CD4-positive, alpha-beta T cell treated with Interleukin-4 for 4 hours (primary cell): ENCODE results near the gene KCNJ3.
"Not testable (repeated sequence)": the region's sequence is repeated elsewhere in the genome, so short reads cannot be mapped to it uniquely, and the experiment has no call there.

Experiments used
- DNase-seq: peaks from one replicate; pipeline ENCODE4 v3.0.0-alpha.2; 2020

Gene KCNJ3

DNA sequence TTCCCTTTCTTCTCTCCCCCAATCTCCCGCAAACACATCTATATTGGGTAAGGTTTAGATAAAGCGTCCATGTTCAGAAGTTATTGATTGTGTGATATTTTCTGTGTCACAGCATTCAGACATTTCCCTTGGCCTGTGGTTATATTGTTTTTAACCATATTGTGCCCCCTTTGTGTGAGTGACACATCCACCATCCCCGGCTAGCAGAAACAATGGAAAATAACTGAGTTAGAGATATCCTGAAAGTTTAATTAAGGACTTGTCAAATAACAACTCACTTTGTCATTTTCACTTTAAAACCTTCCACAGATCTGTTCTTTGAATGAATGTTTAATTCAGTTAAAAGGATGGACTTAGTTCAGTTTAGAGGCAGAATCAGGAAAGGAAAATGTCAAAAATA is 151.0 kb downstream of the KCNJ3 start:
- no peak for DNase-seq

DNA sequence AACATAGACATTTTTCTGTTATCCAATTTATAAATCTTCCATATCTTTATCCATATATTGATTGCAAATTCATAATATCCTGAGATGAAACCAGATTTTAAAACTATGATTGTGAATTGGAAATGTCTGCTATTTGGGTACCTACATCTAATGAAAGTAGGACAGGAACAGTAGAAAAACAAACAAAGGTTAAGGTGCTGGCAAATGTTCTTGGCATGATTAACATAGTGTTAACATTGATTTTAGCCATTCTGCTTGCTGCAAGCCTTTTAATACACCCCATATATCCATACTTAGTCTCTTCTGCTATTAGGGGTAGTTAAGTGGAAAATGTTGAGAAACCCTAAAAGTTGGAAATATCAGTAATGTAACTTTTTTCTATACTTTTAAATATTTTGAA is 152.0 kb downstream of the KCNJ3 start:
- no peak for DNase-seq

DNA sequence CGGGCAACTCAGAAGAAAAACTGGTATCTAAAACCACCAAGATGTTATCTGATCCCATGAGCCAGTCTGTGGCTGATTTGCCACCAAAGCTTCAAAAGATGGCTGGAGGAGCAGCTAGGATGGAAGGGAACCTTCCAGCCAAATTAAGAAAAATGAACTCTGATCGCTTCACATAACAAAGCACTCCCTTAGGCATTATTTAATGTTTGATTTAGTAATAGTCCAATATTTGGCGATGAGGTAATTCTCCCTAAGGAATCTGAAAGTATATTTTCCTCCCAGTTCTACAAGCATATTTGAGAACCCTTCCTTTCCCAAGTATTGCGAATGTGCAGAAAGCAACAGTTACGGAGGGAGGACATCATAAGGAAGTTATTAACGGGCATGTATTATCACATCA is 156.6 kb downstream of the KCNJ3 start:
- no peak for DNase-seq

DNA sequence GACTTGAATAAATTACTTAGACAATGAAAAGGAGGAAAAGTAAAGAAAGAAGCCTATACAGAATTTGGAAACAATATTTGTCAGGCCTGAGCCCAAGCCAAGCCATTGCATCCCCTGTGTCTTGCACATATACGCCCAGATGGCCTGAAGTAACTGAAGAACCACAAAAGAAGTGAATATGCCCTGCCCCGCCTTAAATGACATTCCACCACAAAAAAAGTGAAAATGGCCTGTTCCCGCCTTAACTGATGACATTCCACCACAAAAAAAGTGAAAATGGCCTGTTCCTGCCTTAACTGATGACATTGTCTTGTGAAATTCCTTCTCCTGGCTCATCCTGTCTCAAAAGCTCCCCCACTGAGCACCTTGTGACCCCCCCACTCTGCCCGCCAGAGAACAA is 168.7 kb downstream of the KCNJ3 start:
- DNase-seq, result not testable (repeated sequence)

DNA sequence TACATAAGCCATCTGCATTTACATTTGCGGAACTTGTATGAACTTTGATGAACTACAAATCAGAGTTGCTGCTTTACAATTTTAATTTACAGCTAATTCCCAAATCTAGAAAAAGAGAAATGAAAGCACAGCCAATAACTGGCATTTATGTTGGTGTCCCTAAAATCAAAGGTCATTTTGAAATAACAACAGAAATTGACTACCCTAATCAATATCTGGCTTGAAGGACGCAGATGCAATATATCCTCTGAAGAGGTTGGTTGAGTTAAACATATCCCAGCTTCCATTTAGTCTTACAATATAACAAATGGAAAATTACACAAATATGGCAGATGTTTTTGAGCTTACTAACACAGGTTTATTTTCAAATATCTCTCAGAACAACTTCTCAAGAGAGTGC is 177.5 kb downstream of the KCNJ3 start:
- DNase-seq, result no peak

DNA sequence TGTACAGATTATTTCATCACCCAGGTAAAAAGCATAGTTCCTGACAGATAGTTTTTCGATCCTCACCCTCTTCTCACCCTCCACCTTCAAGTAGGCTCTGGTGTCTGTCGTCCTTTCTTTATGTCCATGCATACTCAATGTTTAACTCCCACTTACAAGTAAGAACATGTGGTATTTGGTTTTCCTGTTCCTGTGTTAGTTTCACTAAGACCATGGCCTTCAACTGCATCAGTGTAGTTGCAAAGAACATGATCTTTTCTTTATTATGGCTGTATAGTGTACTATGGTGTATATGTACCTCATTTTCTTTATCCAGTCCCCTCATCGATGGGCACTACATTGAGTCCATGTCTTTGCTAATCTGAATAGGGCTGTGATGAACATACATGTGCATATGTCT is 184.2 kb downstream of the KCNJ3 start:
- DNase-seq, result no peak

DNA sequence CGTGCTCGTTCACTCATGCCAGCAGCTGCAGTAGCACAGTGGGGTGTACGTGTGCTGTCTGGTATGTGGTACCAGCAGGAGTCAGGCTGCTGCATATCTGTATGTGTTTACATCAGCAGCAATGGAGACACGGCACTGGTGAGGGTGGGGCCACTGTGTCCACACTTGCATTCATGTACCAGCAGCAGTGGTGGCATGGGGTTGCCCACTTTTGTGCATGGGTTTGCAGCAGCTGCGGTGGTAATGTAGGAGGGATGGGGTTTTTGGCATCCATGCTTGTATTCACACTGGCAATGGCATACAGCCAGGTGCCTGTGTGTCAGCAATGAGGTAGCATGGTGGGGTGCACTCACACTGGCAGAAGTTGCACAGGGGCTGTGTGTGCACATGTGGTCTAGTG is 187.8 kb downstream of the KCNJ3 start:
- DNase-seq, result no peak

DNA sequence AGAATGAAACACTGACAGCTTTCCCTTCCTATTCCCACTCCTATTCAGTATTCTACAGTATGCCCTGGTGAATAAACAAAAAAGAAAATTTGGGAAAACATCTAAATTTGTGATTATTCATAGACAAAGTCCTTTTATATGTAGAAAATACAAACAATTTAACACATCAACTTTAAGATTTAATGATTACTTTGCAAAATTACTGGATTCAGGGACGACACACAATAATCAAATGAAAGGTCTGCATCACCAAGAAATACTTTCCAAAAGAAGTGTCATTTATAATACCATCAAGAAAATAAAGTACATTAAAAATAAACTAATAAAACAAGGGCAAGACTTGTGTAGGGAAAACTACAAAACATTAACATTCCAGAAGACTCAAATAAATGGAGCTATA is 199.8 kb downstream of the KCNJ3 start:
- no peak for DNase-seq

DNA sequence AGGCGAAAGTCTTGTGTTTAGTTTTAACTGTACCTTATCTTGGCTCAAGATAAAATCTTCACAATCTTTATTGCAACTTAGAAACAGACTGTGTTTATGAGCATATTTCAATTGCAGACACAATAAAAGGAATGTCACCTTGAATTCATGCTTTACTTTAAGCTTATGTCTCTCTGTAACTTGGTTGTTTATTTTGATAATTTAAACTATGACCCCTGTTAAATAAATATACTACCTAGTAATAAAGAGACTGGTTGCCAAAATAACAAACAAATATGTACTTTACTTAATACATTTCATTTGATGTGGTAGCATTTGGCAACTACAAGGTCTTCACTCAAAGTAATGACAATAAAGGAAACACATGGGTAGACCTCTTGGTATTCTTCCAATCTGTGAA is 202.6 kb downstream of the KCNJ3 start:
- DNase-seq, result no peak
